Muscle layer of duodenum (tissue), 2 donors: ENCODE measurements around the gene GABBR2.
"Not testable (repeated sequence)": the region's sequence is repeated elsewhere in the genome, so short reads cannot be mapped to it uniquely, and the experiment has no call there.

Source experiments
- H3K27ac ChIP-seq: one replicate; pipeline ENCODE4 v1.7.0; 2013; ENCODE audit warnings: mild to moderate bottlenecking, low read length
- H3K27me3 ChIP-seq: one replicate; pipeline ENCODE4 v1.7.0; 2013; ENCODE audit warnings: low read depth, mild to moderate bottlenecking, control low read depth, low read length
- H3K36me3 ChIP-seq, 2 donors: one replicate each; pipeline ENCODE4 v1.7.0; 2013; ENCODE audit warnings: low read length in 2 of 2, control low read depth in 1 of 2, mild to moderate bottlenecking in 1 of 2; ENCODE audit not compliant: insufficient read depth in 2 of 2, control insufficient read depth in 1 of 2
- H3K4me1 ChIP-seq, 2 donors: one replicate each; pipeline ENCODE4 v1.7.0; 2013; ENCODE audit warnings: low read length in 2 of 2, mild to moderate bottlenecking in 2 of 2, control low read depth in 1 of 2, moderate library complexity in 1 of 2; ENCODE audit not compliant: insufficient read depth in 2 of 2, control insufficient read depth in 1 of 2
- H3K4me3 ChIP-seq, 2 donors: one replicate each; pipeline ENCODE4 v1.7.0; 2013; ENCODE audit warnings: low read length in 2 of 2, low read depth in 1 of 2, mild to moderate bottlenecking in 1 of 2
- H3K9me3 ChIP-seq, 2 donors: one replicate each; pipeline ENCODE4 v1.7.0; 2013; ENCODE audit warnings: low read length in 2 of 2, control low read depth in 1 of 2, mild to moderate bottlenecking in 1 of 2; ENCODE audit not compliant: control insufficient read depth in 1 of 2
- donor health status: healthy.

The GABBR2 gene

DNA sequence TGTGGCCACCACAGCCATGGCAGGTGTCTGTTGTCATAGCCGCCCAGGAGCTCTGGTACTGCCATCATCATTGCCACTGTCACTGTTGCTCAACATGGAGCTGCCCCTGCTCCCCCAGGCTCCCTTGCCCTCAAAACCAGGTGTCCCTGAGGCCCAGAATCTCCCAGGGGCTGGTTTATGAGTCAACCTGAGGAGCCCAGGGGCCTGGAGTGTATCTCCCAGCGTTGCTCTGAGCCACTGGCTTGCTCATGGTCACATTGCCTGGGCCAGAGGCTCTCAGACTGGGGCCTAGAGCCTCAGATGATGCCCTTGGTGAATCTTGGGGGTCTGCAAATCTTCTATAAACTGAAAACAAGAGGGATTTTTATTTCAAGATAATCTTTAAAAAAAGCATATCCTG is 428.6 kb downstream of the GABBR2 start:
- H3K36me3 ChIP-seq = no peaks in the 10 kb centered on the region
- H3K9me3 ChIP-seq = no peaks in the 10 kb centered on the region
- H3K27me3 ChIP-seq = no peaks in the 10 kb centered on the region
- H3K27ac ChIP-seq = no peak overlapping the region
- no peaks in the 10 kb centered on the region for H3K4me1 ChIP-seq
- H3K4me3 ChIP-seq = no peak overlapping the region

DNA sequence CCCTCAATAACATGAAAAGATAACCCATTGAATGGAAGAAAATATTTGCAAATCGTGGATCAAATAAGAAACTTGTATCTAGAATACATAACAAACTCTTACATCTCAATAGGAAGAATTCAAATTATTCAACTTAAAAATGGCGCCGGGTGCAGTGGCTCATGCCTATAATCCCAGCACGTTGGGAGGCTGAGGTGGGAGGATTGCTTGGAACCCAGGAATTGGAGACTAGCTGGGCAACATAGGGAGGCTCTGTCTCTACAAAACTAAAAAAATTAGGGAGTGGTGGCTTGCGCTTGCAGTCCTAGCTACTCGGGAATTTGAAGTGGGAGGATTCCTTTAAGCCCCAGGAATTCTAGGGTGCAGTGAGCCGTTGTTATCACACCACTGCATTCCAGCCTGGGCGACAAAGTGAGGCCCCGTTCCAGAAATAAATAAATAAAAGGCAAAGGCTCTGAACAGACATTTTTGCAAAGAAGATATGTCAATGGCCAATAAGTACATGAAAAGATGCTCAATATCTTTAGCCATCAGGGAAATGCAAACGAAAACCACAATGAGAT is 431.7 kb downstream of the GABBR2 start:
- Histone ChIP-seq H3K36me3 (no peaks in the 10 kb centered on the region), H3K4me1 (no peaks in the 10 kb centered on the region), H3K9me3 (no peaks in the 10 kb centered on the region), H3K27ac (no peak overlapping the region), H3K27me3 (no peaks in the 10 kb centered on the region), H3K4me3 (no peak overlapping the region)

DNA sequence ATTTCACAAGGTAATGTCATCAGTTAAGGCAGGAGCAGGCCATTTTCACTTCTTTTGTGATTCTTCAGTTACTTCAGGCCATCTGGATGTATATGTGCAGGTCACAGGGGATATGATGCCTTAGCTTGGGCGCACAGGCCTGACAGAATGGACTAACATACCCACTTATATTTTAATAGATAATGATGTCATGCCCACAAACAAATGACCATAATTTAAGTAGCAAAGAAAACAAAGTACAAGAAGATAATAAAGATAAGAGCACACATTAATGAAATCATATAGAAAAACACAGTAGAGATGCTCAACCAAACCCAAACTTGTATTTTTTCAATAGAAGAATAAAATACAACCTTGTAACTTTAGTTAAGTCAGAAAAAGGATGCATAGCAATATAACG is 433.6 kb downstream of the GABBR2 start:
- H3K9me3 ChIP-seq = no peaks in the 10 kb centered on the region
- H3K4me1 ChIP-seq = no peaks in the 10 kb centered on the region
- H3K27ac ChIP-seq = no peak overlapping the region
- H3K27me3 ChIP-seq = no peaks in the 10 kb centered on the region
- H3K4me3 ChIP-seq = no peak overlapping the region
- no peaks in the 10 kb centered on the region for H3K36me3 ChIP-seq

- Histone ChIP-seq H3K4me3 (no peak overlapping the region), H3K4me1 (no peaks in the 10 kb centered on the region), H3K36me3 (no peaks in the 10 kb centered on the region), H3K9me3 (no peaks in the 10 kb centered on the region), H3K27ac (no peak overlapping the region), H3K27me3 (no peaks in the 10 kb centered on the region)
Measured at GRCh38 chr9:98272083-98272482, 436.7 kb downstream of the GABBR2 start.

- Histone ChIP-seq H3K9me3 (no peaks in the 10 kb centered on the region), H3K27me3 (no peaks in the 10 kb centered on the region), H3K27ac (no peak overlapping the region), H3K4me1 (no peaks in the 10 kb centered on the region), H3K4me3 (no peak overlapping the region), H3K36me3 (no peaks in the 10 kb centered on the region)
Measured at GRCh38 chr9:98271479-98271878, 437.3 kb downstream of the GABBR2 start.

DNA sequence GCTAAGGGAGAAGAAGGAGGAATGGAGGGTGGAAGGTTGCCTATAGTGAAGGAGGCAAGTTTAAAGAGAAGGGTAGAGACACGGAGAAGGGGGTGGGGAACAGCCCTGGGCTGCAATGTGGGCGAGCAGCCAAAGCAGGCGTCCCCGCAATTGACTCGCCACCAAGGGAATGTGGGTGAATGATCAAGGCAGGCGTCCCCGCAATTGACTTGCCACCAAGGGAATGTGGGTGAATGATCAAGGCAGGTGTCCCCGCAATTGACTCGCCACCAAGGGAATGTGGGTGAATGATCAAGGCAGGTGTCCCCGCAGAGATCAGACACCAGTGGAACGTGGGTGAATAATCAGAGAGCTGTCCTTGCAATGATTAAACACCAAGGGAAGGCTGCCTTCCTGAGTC is 438.5 kb downstream of the GABBR2 start:
- H3K9me3 ChIP-seq, H3K27me3 ChIP-seq, H3K36me3 ChIP-seq, H3K4me3 ChIP-seq, H3K27ac ChIP-seq, H3K4me1 ChIP-seq: not testable (repeated sequence)

- H3K4me1 ChIP-seq, H3K27ac ChIP-seq, H3K9me3 ChIP-seq, H3K4me3 ChIP-seq, H3K36me3 ChIP-seq, H3K27me3 ChIP-seq: not testable (repeated sequence)
Measured at GRCh38 chr9:98269652-98270051, 439.1 kb downstream of the GABBR2 start.

DNA sequence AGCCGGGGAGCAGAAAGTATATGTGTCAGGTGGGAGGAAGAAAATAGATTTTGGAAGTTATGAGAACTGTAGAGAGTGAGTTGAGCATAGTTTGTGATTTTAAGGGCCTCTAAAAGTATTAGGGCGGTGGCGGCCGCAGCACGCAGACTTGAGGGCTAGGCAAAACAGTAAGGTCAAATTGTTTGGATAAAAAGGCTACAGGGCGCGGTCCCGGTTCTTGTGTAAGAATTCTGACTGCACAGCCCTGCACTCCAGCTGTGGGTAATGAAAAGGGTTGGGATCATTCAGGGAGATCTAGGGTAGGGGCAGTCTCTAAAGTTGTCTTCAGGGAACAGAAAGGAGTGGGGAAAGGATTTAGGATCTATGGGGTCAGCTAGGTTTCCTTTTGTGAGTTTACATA is 441.2 kb downstream of the GABBR2 start:
- not testable (repeated sequence) for H3K4me3 ChIP-seq, H3K27me3 ChIP-seq, H3K9me3 ChIP-seq, H3K4me1 ChIP-seq, H3K27ac ChIP-seq, H3K36me3 ChIP-seq

DNA sequence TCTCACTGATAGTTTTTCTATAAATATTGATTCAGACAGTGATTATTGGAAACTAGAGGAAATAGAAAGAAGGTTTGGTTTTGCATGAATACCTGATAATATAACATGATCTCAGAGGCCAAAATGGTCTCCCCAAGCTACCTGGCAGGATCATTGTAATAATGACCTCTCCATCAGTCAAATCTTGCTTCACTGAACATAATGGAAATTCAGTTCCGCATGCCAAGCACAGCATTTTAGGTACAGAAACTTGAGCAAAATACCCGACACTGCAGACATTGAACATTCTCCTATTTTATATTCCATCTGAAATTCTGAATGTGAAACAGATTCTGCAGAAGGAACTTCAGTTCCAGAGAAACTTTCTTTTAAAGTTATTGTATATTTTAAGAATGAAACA is 444.2 kb downstream of the GABBR2 start:
- no peak overlapping the region for H3K4me3 ChIP-seq
- no peaks in the 10 kb centered on the region for H3K36me3 ChIP-seq
- H3K27ac ChIP-seq = no peak overlapping the region
- H3K9me3 ChIP-seq = no peaks in the 10 kb centered on the region
- H3K27me3 ChIP-seq = no peaks in the 10 kb centered on the region
- no peaks in the 10 kb centered on the region for H3K4me1 ChIP-seq

GRCh38 chr9:98263482-98264357 is 445.0 kb downstream of the GABBR2 start:
- Histone ChIP-seq H3K4me3 (no peak overlapping the region), H3K4me1 (no peaks in the 10 kb centered on the region), H3K36me3 (no peaks in the 10 kb centered on the region)

DNA sequence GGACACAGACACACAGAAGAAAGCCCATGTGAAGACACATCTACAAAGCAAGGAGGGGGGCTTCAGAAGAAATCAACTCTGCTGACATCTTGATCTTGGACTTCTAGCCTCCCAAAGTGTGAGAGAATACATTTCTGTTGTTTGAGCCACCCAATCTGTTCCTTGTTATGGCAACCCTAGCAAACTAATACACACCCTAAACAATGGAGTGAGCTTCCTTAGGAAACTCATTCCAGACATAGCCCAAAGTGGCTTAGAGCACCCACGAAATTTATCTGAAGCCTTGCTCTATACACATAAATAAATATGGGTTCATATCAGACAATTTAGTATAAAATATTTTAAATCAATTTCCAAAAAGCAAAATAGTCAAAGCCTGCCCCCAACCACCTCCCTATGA is 445.7 kb downstream of the GABBR2 start:
- Histone ChIP-seq H3K27me3 (no peaks in the 10 kb centered on the region), H3K36me3 (no peaks in the 10 kb centered on the region), H3K4me1 (no peaks in the 10 kb centered on the region), H3K4me3 (no peak overlapping the region), H3K27ac (no peak overlapping the region), H3K9me3 (no peaks in the 10 kb centered on the region)

More at GRCh38 chr9:98263482-98264357, 445.0 kb downstream of the GABBR2 start:
- H3K27ac ChIP-seq = no peak overlapping the region
- H3K27me3 ChIP-seq = no peaks in the 10 kb centered on the region
- H3K9me3 ChIP-seq = no peaks in the 10 kb centered on the region

GRCh38 chr9:98262056-98262455 is 446.7 kb downstream of the GABBR2 start:
- Histone ChIP-seq H3K4me1 (peaks cover 0 to under 1% of the 10 kb centered on the region in 2 donors), H3K4me3 (no peak overlapping the region), H3K36me3 (no peaks in the 10 kb centered on the region), H3K27ac (no peak overlapping the region), H3K9me3 (no peaks in the 10 kb centered on the region), H3K27me3 (no peaks in the 10 kb centered on the region)
